Pancreas (tissue), 10 donors: Measurements from ENCODE around the gene LY6G6D. TPM values are rescaled to one million over a fixed set of nuclear protein-coding genes. Genes with fewer than 3 reads are reported as not detected.

Experiments used
- ATAC-seq, 4 donors: fragments of 200-7000 bp; cut with Tn5 transposase; one replicate each; pipeline versions ENCODE4 v1.8.0 to v1.9.1; 2020; ENCODE audit warnings: mild to moderate bottlenecking in 4 of 4, moderate library complexity in 4 of 4
- DNase-seq, 6 donors: peaks; one replicate each; pipeline ENCODE4 v3.0.0-alpha.2; 2020
- FAIRE-seq: peaks from 2 replicates; lab custom pipeline; 2012; peaks lifted over from hg19 to GRCh38; lab: Jason Lieb, UNC
- H3K27ac ChIP-seq, 4 donors: fragments of 200-600 bp; sonication (generic); 1 replicate in 3 of 4; 2 replicates in 1 of 4; pipeline versions ENCODE4 v1.5.0 to v1.8.0; 2020
- H3K27me3 ChIP-seq, 4 donors: fragments of 200-600 bp; one replicate each; pipeline ENCODE4 v1.8.0; 2021
- H3K36me3 ChIP-seq, 3 donors: fragments of 200-600 bp; sonication (generic) in 1 of 3; one replicate each; pipeline versions ENCODE4 v1.5.0 to v1.8.0; 2020 to 2021
- H3K4me1 ChIP-seq, 3 donors: fragments of 200-600 bp; one replicate each; pipeline ENCODE4 v1.8.0; 2021
- H3K4me3 ChIP-seq, 4 donors: fragments of 200-600 bp; sonication (generic) in 2 of 4; one replicate each; pipeline versions ENCODE4 v1.5.0 to v1.8.0; 2020 to 2021
- H3K9me3 ChIP-seq, 4 donors: fragments of 200-600 bp; one replicate each; pipeline ENCODE4 v1.8.0; 2021
- CTCF ChIP-seq, 4 donors: fragments of 200-600 bp; sonication (generic) in 3 of 4; IDR thresholded peaks; one replicate each; pipeline versions ENCODE4 v1.5.0 to v1.8.0; 2021; ENCODE audit warnings: antibody characterized with exemption in 4 of 4
- WGBS, 2 donors: extraction: QIAGEN DNeasy Blood & Tissue Kit; methylation state at CpG; one replicate each; pipeline ENCODE4 v1.1.7; 2013; 5-methylcytosine and 5-hydroxymethylcytosine counted together
- intact Hi-C, 3 donors: fragments of 100-400 bp; cut with DNase I; formaldehyde crosslinking; loops; one replicate each; pipeline versions ENCODE4 v1.11.1 to v1.14.2; 2022
- polyA plus RNA-seq, 2 donors: library from polyadenylated mRNA; stranded (reverse); fragments of 200-250 nt; gene quantifications; one replicate each; pipeline ENCODE4 v1.2.3, GENCODE V29; 2013
- total RNA-seq, 6 donors: library from RNA; stranded (reverse); fragmentation: NEBNext Ultra II Directional in 4 of 6; extraction: Animal tissue kit (Norgen Biotek cat#: 25700) in 4 of 6; gene quantifications; one replicate each; pipeline versions ENCODE4 v1.2.1 to v1.2.4, GENCODE V29; 2021 to 2023
- donor health status: healthy with polysubstance abuse.
- donor health status: DM: no; HTN: no; CAD: no; lungs with moderate emphysema.
- donor health status: DM: no; HTN: no; CAD: no.
- donor health status: control.
- donor health status: control.
- donor health status: Bipolar disorder and iron deficiency.
- donor health status: DM: yes; HTN: yes; CAD: no.
- donor health status: DM: no; HTN: no; CAD: no.
- donor health status: DM: no; HTN: no; CAD: no.
- donor health status: DM: yes; HTN: yes; CAD: no.

Gene LY6G6D
- total and polyA plus RNA-seq, 8 donors, result not detected

GRCh38 chr6:31710523-31711219 lies 4.5 kb upstream of the LY6G6D start:
- Histone ChIP-seq H3K27ac (no peak overlapping the region), H3K4me3 (no peak overlapping the region), H3K36me3 (no peaks in the 10 kb centered on the region), H3K9me3 (no peaks in the 10 kb centered on the region), H3K4me1 (no peaks in the 10 kb centered on the region), H3K27me3 (no peaks in the 10 kb centered on the region)
- FAIRE-seq, result no peak
- no peak for TF ChIP-seq CTCF (IDR thresholded peaks at IDR 0.05)
- WGBS, 2 donors, result 37 to 40% methylated on average over 5 of the region's 5 CpGs
- intact Hi-C loops, result no loop called here
- no peak for ATAC-seq
- DNase-seq, result no peak

DNA sequence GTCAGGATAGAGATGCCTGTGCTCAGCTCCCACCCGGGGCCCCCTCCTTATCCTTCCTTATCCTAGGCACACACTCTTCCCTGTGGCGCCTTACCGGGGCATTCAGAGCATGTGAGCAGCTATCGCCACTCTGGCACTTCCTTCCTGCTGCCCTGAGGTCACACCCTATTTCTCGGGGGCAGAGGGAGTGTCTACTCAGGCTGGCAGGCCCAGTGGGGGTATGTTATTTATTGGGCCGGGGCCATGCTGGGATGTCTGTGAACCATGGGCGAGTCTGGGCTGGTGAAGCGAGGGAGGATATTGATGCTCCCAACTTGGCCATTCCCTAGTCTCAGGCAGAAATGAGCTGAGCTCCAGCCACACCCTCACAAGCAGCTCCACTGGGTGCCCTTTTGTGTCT lies 3.9 kb upstream of the LY6G6D start:
- ATAC-seq (peak in 2 of 4 donors; percentile 32 to 34), FAIRE-seq (no peak), DNase-seq (no peak)

DNA sequence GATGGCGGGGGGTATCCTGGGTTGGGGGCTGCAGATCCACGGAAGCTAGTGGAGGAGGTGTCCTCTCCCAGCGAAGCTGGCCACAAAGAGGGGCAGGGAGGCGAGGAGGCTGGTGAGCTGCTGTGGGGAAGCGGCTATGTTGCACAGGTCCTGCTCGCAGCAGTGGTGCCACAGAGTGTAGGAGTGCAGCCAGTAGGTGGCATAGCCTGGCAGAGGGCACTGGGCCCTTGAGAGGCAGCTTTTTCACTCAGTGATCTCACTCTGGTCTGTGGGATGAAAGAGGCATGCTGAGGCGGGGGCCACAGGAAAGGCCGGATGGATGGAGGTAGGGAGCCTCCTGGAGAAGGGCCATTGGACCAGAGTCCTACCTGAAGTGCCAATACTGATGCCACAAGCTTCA lies 2.9 kb upstream of the LY6G6D start:
- Histone ChIP-seq H3K36me3 (no peaks in the 10 kb centered on the region), H3K4me3 (no peak overlapping the region), H3K4me1 (no peaks in the 10 kb centered on the region), H3K9me3 (no peaks in the 10 kb centered on the region), H3K27ac (no peak overlapping the region), H3K27me3 (no peaks in the 10 kb centered on the region)
- DNase-seq (no peak), ATAC-seq (peak in 3 of 4 donors; percentile 45 to 72 (median 46)), FAIRE-seq (no peak)
- intact Hi-C loops, result no loop called here
- no peak for TF ChIP-seq CTCF (IDR thresholded peaks at IDR 0.05)
- 64 to 69% methylated on average over 8 of the region's 8 CpGs for whole genome bisulfite sequencing, 2 donors

More for the DNA sequence above, 3.9 kb upstream of the LY6G6D start:
- H3K9me3 ChIP-seq, result no peaks in the 10 kb centered on the region
- WGBS, 2 donors, result 56 to 59% methylated on average over 8 of the region's 8 CpGs
- H3K36me3 ChIP-seq, result no peaks in the 10 kb centered on the region
- TF ChIP-seq CTCF (IDR thresholded peaks at IDR 0.05), result no peak
- H3K27ac ChIP-seq, result no peak overlapping the region
- H3K4me1 ChIP-seq, result no peaks in the 10 kb centered on the region
- intact Hi-C loops, result no loop called here
- H3K4me3 ChIP-seq, result no peak overlapping the region
- no peaks in the 10 kb centered on the region for H3K27me3 ChIP-seq

DNA sequence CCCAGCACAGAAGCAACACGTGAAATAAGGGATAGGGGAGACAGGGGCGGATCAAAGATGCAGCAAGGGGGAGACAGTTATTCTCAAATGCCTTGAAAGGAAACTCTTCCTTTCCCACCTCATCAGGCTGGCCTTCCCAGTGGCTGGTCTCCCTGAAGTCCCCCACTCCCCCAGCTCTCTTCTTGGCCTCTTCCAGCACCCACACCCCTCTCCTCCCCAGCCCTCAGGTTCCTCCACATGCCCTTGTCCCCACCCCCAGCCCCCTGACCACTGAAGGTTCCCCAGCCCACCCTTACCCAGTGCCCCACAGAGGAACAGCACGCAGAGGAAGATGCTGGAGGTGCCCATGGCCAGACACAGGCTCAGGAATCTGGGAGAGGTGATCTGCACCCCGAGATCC lies 1.7 kb upstream of the LY6G6D start:
- H3K4me3 ChIP-seq, result no peak overlapping the region
- no peaks in the 10 kb centered on the region for H3K36me3 ChIP-seq
- no peaks in the 10 kb centered on the region for H3K4me1 ChIP-seq
- no peak for TF ChIP-seq CTCF (IDR thresholded peaks at IDR 0.05)
- ATAC-seq, result no peak
- no peak for FAIRE-seq
- DNase-seq, result no peak
- H3K9me3 ChIP-seq, result no peaks in the 10 kb centered on the region
- WGBS, 2 donors, result 72 to 75% methylated on average over 4 of the region's 4 CpGs
- no peaks in the 10 kb centered on the region for H3K27me3 ChIP-seq
- H3K27ac ChIP-seq, result no peak overlapping the region
- intact Hi-C loops, result no loop called here

- intact Hi-C loops, result no loop called here
- H3K4me1 ChIP-seq, result no peaks in the 10 kb centered on the region
- ATAC-seq (no peak), FAIRE-seq (no peak), DNase-seq (no peak)
- WGBS, 2 donors, result 40 to 50% methylated on average over 5 of the region's 5 CpGs
- H3K27ac ChIP-seq, result no peak overlapping the region
- no peaks in the 10 kb centered on the region for H3K36me3 ChIP-seq
- no peaks in the 10 kb centered on the region for H3K9me3 ChIP-seq
- no peak for TF ChIP-seq CTCF (IDR thresholded peaks at IDR 0.05)
- H3K27me3 ChIP-seq, result no peaks in the 10 kb centered on the region
- no peak overlapping the region for H3K4me3 ChIP-seq
These were observed 1.0 kb upstream of the LY6G6D start for GRCh38 chr6:31713991-31714684.
